ENCODE measurements around the gene PLSCR5. TPM values are rescaled to one million over a fixed set of nuclear protein-coding genes. Genes with fewer than 3 reads are reported as not detected.

Gene PLSCR5
- total RNA-seq = not detected

GRCh38 chr3:146605106-146605505 lies at the start of gene PLSCR5:
Gene PLSCR5, minus strand, starts transcription at chr3:146605346. Its CDS starts 134 bp downstream, at chr3:146605212.
- Histone ChIP-seq H3K4me3 (no peak within 1 kb of the TSS), H3K27me3 (no peaks in the 10 kb centered on the region), H3K4me1 (no peaks in the 10 kb centered on the region), H3K9me3 (no peaks in the 10 kb centered on the region), H3K36me3 (no peaks in the 10 kb centered on the region), H3K27ac (no peak within 1 kb of the TSS)
- no peak for TF ChIP-seq CTCF (IDR thresholded peaks at IDR 0.05)
- no peak for TF ChIP-seq POLR2AphosphoS5 (IDR thresholded peaks at IDR 0.05)
- no peak for TF ChIP-seq POLR2A (IDR thresholded peaks at IDR 0.05)
- no peak for DNase-seq (ENCODE audit: low spot score in 2 of 2)
- intact Hi-C loops (cut with DNase I; ENCODE audit: low total_unique reads) = no loop called here

GRCh38 chr3:146653978-146654377 lies 48.8 kb upstream of the PLSCR5 start:
- H3K4me1 ChIP-seq = no peaks in the 10 kb centered on the region
- intact Hi-C loops (cut with DNase I; ENCODE audit: low total_unique reads) = no loop called here
- no peaks in the 10 kb centered on the region for H3K27me3 ChIP-seq
- H3K9me3 ChIP-seq = peaks cover 0 to 2% of the 10 kb centered on the region in 2 donors
- no peak for DNase-seq (ENCODE audit: low spot score in 2 of 2)
- no peak overlapping the region for H3K4me3 ChIP-seq
- TF ChIP-seq POLR2A (IDR thresholded peaks at IDR 0.05) (no peak), POLR2AphosphoS5 (IDR thresholded peaks at IDR 0.05) (no peak), CTCF (IDR thresholded peaks at IDR 0.05) (no peak)
- H3K27ac ChIP-seq = no peak overlapping the region
- H3K36me3 ChIP-seq = no peaks in the 10 kb centered on the region

- H3K36me3 ChIP-seq = no peaks in the 10 kb centered on the region
- DNase-seq (ENCODE audit: low spot score in 2 of 2) = no peak
- no peak overlapping the region for H3K27ac ChIP-seq
- intact Hi-C loops (cut with DNase I; ENCODE audit: low total_unique reads) = no loop called here
- no peaks in the 10 kb centered on the region for H3K27me3 ChIP-seq
- no peak overlapping the region for H3K4me3 ChIP-seq
- no peaks in the 10 kb centered on the region for H3K9me3 ChIP-seq
- no peaks in the 10 kb centered on the region for H3K4me1 ChIP-seq
- TF ChIP-seq POLR2AphosphoS5 (IDR thresholded peaks at IDR 0.05) (no peak), POLR2A (IDR thresholded peaks at IDR 0.05) (no peak), CTCF (IDR thresholded peaks at IDR 0.05) (no peak)
These were observed 45.7 kb upstream of the PLSCR5 start for GRCh38 chr3:146650691-146651442.

GRCh38 chr3:146646261-146646660 lies 41.1 kb upstream of the PLSCR5 start:
- Histone ChIP-seq H3K36me3 (no peaks in the 10 kb centered on the region), H3K4me1 (no peaks in the 10 kb centered on the region), H3K4me3 (no peak overlapping the region), H3K27me3 (no peaks in the 10 kb centered on the region), H3K27ac (no peak overlapping the region), H3K9me3 (no peaks in the 10 kb centered on the region)
- intact Hi-C loops (cut with DNase I; ENCODE audit: low total_unique reads) = no loop called here
- TF ChIP-seq CTCF (IDR thresholded peaks at IDR 0.05) = no peak
- TF ChIP-seq POLR2A (IDR thresholded peaks at IDR 0.05) = no peak
- TF ChIP-seq POLR2AphosphoS5 (IDR thresholded peaks at IDR 0.05) = no peak
- no peak for DNase-seq (ENCODE audit: low spot score in 2 of 2)

- DNase-seq (ENCODE audit: low spot score in 2 of 2) = no peak
- Histone ChIP-seq H3K27me3 (no peaks in the 10 kb centered on the region), H3K36me3 (no peaks in the 10 kb centered on the region), H3K4me1 (no peaks in the 10 kb centered on the region), H3K27ac (no peak overlapping the region), H3K4me3 (no peak overlapping the region), H3K9me3 (no peaks in the 10 kb centered on the region)
- TF ChIP-seq CTCF (IDR thresholded peaks at IDR 0.05) (peak; percentile 7 to 45 (median 32)), POLR2A (IDR thresholded peaks at IDR 0.05) (no peak)
- intact Hi-C loops (cut with DNase I; ENCODE audit: low total_unique reads) = no loop called here
These were observed 36.1 kb upstream of the PLSCR5 start for GRCh38 chr3:146640955-146641867.

Measured in breast epithelium (tissue), 4 donors.